ENCODE data around the gene DNLZ. TPM values are rescaled to one million over a fixed set of nuclear protein-coding genes. Genes with fewer than 3 reads are reported as not detected.
"Not testable (repeated sequence)": the region's sequence is repeated elsewhere in the genome, so short reads cannot be mapped to it uniquely, and the experiment has no call there.

DNLZ gene
- 16.9 TPM for polyA plus RNA-seq (2013, experiment 1 of 2; ENCODE audit: insufficient read length)
- polyA plus RNA-seq (2013, experiment 2 of 2; ENCODE audit: insufficient read length), result 8.7 TPM

- peak; percentile 93 for DNase-seq
Measured at GRCh38 chr9:136363106-136363948, at the start of gene DNLZ. Gene DNLZ (minus strand): TSS chr9:136363744. CDS start chr9:136363714, 30 bp downstream.

GRCh38 chr9:136412962-136413361 lies 49.4 kb upstream of the DNLZ start:
- DNase-seq, result no peak

GRCh38 chr9:136411378-136411777 lies 47.8 kb upstream of the DNLZ start:
- DNase-seq, result no peak

- peak; percentile 88 for DNase-seq
Measured at GRCh38 chr9:136410500-136411287, 47.1 kb upstream of the DNLZ start, which contains the start of the genes ENTR1 and PMPCA. Gene ENTR1 (minus strand): TSS chr9:136410614. CDS start chr9:136410397, 217 bp downstream. Gene PMPCA (plus strand): TSS chr9:136410658. CDS start chr9:136410669, 11 bp downstream.

- peak; percentile 44 for DNase-seq
Measured at GRCh38 chr9:136409557-136410455, 46.3 kb upstream of the DNLZ start.

- DNase-seq, result no peak
Measured at GRCh38 chr9:136407911-136408310, 44.4 kb upstream of the DNLZ start.

GRCh38 chr9:136407061-136407460 lies 43.5 kb upstream of the DNLZ start:
- DNase-seq, result not testable (repeated sequence)

GRCh38 chr9:136405904-136406303 lies 42.4 kb upstream of the DNLZ start:
- DNase-seq, result not testable (repeated sequence)

- no peak for DNase-seq
Measured at GRCh38 chr9:136405481-136405880, 41.9 kb upstream of the DNLZ start.

GRCh38 chr9:136404801-136405136 lies 41.2 kb upstream of the DNLZ start:
- no peak for DNase-seq

GRCh38 chr9:136403915-136404800 lies 40.6 kb upstream of the DNLZ start:
- no peak for DNase-seq

GRCh38 chr9:136403538-136403914 lies 40.0 kb upstream of the DNLZ start:
- DNase-seq, result no peak

- no peak for DNase-seq
Measured at GRCh38 chr9:136402067-136402466, 38.5 kb upstream of the DNLZ start.

- no peak for DNase-seq
Measured at GRCh38 chr9:136401173-136401922, 37.8 kb upstream of the DNLZ start.

- peak; percentile 84 for DNase-seq
Measured at GRCh38 chr9:136400038-136400834, 36.7 kb upstream of the DNLZ start, which contains the start of gene SNAPC4. Gene SNAPC4 (minus strand): TSS chr9:136400170. CDS start chr9:136398428, 1,742 bp downstream.

- DNase-seq, result no peak
Measured at GRCh38 chr9:136399176-136400037, 35.9 kb upstream of the DNLZ start.

- no peak for DNase-seq
Measured at GRCh38 chr9:136398286-136398685, 34.7 kb upstream of the DNLZ start.

- DNase-seq, result no peak
Measured at GRCh38 chr9:136397643-136398042, 34.1 kb upstream of the DNLZ start.

- DNase-seq, result no peak
Measured at GRCh38 chr9:136396219-136396515, 32.6 kb upstream of the DNLZ start.

All from fibroblast of skin of back (primary cell).